CD4-positive, alpha-beta T cell treated with Interleukin-15 for 4 hours (primary cell): ENCODE results near the gene ERO1B.
"Not testable (repeated sequence)": the region's sequence is repeated elsewhere in the genome, so short reads cannot be mapped to it uniquely, and the experiment has no call there.

Source experiments
- DNase-seq: peaks from one replicate; pipeline ENCODE4 v3.0.0-alpha.2; 2020; ENCODE audit warnings: low spot score

ERO1B gene

GRCh38 chr1:236281654-236282424 is at the start of gene ERO1B:
Gene ERO1B (minus strand): TSS chr1:236281958. CDS start chr1:236281783, 175 bp downstream.
- DNase-seq, result peak; percentile 95

GRCh38 chr1:236331412-236331811 is 49.7 kb upstream of the ERO1B start:
- not testable (repeated sequence) for DNase-seq

GRCh38 chr1:236326432-236326831 is 44.7 kb upstream of the ERO1B start:
- DNase-seq, result no peak

GRCh38 chr1:236325567-236325966 is 43.8 kb upstream of the ERO1B start:
- no peak for DNase-seq

- no peak for DNase-seq
Observed at GRCh38 chr1:236323819-236324411, 42.2 kb upstream of the ERO1B start.

- DNase-seq, result no peak
Observed at GRCh38 chr1:236322566-236323409, 41.0 kb upstream of the ERO1B start.

GRCh38 chr1:236321101-236321500 is 39.3 kb upstream of the ERO1B start:
- DNase-seq, result no peak

GRCh38 chr1:236320671-236321070 is 38.9 kb upstream of the ERO1B start:
- DNase-seq, result no peak

- no peak for DNase-seq
Observed at GRCh38 chr1:236320214-236320613, 38.5 kb upstream of the ERO1B start.

- DNase-seq, result no peak
Observed at GRCh38 chr1:236316437-236316836, 34.7 kb upstream of the ERO1B start.

GRCh38 chr1:236315518-236315917 is 33.8 kb upstream of the ERO1B start:
- no peak for DNase-seq

GRCh38 chr1:236315092-236315491 is 33.3 kb upstream of the ERO1B start:
- DNase-seq, result no peak

- not testable (repeated sequence) for DNase-seq
Observed at GRCh38 chr1:236314050-236314449, 32.3 kb upstream of the ERO1B start.

- no peak for DNase-seq
Observed at GRCh38 chr1:236313427-236313826, 31.7 kb upstream of the ERO1B start.

GRCh38 chr1:236311040-236311439 is 29.3 kb upstream of the ERO1B start:
- DNase-seq, result no peak

- no peak for DNase-seq
Observed at GRCh38 chr1:236308827-236309226, 27.1 kb upstream of the ERO1B start.

GRCh38 chr1:236307435-236307834 is 25.7 kb upstream of the ERO1B start:
- no peak for DNase-seq

- no peak for DNase-seq
Observed at GRCh38 chr1:236304682-236305081, 22.9 kb upstream of the ERO1B start.

GRCh38 chr1:236303675-236304074 is 21.9 kb upstream of the ERO1B start:
- no peak for DNase-seq

- DNase-seq, result no peak
Observed at GRCh38 chr1:236302941-236303340, 21.2 kb upstream of the ERO1B start.

- no peak for DNase-seq
Observed at GRCh38 chr1:236301958-236302335, 20.2 kb upstream of the ERO1B start.

- no peak for DNase-seq
Observed at GRCh38 chr1:236301080-236301957, 19.6 kb upstream of the ERO1B start.
